AG09309 (cell line): ENCODE data around the gene CTTNBP2.

Source experiments
- DNase-seq: peaks from one replicate; pipeline ENCODE4 v3.0.0-alpha.2; 2010; ENCODE audit warnings: low read depth
- H3K4me3 ChIP-seq: 2 replicates; pipeline ENCODE4 v1.5.1; 2011; ENCODE audit warnings: mild to moderate bottlenecking, low read depth, low read length, moderate library complexity; ENCODE audit not compliant: control insufficient read depth
- TF ChIP-seq, protein P1 (sequence below): IDR thresholded peaks from 2 replicates; pipeline ENCODE4 v1.5.1; 2011; ENCODE audit warnings: mild to moderate bottlenecking, low read depth, low read length, inconsistent platforms; ENCODE audit not compliant: insufficient read depth, control insufficient read depth; ENCODE audit errors: missing control alignments

Gene CTTNBP2

DNA sequence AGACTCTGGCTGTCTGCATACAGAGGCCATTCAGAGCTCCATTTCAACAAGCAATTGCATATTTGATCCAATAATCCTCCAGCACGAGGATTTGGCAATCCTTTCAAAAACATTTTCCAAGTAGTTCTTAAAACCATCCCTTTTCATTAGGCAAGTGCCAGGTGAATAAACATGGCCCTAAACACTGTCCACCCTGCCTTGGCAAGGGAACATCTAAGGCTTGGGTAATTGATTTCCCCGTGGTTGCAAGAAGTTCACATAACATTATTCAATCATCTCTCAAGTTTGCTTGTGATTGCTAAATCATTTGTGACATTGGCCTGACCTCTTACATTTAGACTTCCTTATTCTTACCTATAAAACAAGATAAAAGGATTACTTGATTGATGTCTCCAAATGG, 175.2 kb downstream of the CTTNBP2 start:
- H3K4me3 ChIP-seq = no peak overlapping the region
- TF ChIP-seq, protein P1, sequence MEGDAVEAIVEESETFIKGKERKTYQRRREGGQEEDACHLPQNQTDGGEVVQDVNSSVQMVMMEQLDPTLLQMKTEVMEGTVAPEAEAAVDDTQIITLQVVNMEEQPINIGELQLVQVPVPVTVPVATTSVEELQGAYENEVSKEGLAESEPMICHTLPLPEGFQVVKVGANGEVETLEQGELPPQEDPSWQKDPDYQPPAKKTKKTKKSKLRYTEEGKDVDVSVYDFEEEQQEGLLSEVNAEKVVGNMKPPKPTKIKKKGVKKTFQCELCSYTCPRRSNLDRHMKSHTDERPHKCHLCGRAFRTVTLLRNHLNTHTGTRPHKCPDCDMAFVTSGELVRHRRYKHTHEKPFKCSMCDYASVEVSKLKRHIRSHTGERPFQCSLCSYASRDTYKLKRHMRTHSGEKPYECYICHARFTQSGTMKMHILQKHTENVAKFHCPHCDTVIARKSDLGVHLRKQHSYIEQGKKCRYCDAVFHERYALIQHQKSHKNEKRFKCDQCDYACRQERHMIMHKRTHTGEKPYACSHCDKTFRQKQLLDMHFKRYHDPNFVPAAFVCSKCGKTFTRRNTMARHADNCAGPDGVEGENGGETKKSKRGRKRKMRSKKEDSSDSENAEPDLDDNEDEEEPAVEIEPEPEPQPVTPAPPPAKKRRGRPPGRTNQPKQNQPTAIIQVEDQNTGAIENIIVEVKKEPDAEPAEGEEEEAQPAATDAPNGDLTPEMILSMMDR = no peak
- DNase-seq = no peak

DNA sequence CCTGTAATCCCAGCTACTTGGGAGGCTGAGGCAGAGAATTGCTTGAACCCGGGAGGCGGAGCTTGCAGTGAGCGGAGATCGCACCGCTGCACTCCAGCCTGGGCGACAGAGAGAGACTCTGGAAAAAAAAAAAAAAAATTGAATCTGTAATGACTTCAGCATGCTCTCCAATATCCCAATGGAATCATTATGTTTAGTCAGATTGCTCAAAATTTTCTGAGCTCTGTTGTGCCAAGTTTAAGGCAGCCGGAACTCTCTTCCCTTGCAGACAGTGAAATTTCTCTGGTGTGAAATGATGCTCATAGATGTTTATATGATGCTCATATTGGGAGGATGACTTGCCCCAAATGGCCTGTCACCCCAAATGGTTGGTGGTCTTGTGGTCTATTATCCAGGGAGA, 180.9 kb downstream of the CTTNBP2 start:
- no peak overlapping the region for H3K4me3 ChIP-seq
- DNase-seq = no peak
- TF ChIP-seq, protein P1 = no peak

DNA sequence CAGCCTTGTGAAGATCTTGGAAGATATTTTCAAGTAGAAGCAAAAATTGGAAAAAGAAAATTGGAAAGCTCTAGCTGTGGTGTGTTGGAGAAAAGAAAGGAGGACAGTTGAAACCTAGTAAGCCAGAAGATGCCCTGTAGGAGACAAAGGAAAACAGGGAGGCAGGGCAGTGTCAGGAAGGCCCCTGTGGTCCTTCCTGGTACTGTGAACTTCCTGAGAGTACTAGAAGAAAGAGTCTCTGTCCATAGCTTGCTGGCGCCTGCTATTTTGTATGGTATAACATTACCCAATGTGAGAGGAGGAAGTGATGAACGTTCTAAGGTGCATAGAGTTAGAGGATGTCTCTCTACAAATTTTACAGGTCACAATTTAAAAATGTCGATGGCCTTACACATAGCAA, 183.1 kb downstream of the CTTNBP2 start:
- TF ChIP-seq, protein P1 = no peak
- no peak overlapping the region for H3K4me3 ChIP-seq
- no peak for DNase-seq

DNA sequence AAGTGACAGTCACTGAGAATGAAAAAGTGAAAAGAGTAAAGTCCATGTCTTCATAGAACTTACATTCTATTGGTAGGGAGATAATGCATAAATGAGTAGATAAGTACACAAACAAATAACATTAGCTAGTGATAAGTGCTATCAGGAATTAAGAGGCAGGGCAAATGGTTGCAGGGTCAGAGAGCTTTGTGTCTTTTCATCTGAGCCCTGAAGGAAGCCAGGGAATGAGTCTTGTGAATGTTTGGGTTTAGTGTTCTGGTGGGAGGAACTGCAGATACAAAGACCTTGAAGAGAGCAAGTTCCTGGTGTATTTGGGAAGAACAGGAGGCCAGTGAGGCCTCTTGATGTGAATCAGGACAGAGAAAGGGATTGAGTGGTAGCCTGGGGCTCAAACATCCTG, 183.8 kb downstream of the CTTNBP2 start:
- TF ChIP-seq, protein P1 = no peak
- no peak overlapping the region for H3K4me3 ChIP-seq
- no peak for DNase-seq

DNA sequence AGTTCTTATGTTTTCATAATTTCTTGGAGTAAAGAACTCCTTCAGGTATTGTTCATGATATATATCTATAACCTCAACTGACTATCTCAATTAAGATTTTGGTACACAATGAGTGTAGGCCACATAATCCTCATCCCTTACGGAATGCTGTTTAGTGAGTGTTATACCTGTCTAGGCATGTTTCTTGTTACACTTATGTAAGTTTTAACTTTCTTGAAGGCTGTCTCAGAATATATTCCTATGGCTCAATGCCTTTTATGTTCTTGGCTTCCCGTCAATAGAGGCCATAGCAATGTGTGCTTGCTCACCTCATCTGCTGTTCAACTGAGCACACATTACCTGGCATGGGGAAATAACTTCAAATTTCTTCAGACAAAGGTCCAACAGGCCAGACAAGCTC, 185.1 kb downstream of the CTTNBP2 start:
- DNase-seq = no peak
- TF ChIP-seq, protein P1 = no peak
- no peak overlapping the region for H3K4me3 ChIP-seq

DNA sequence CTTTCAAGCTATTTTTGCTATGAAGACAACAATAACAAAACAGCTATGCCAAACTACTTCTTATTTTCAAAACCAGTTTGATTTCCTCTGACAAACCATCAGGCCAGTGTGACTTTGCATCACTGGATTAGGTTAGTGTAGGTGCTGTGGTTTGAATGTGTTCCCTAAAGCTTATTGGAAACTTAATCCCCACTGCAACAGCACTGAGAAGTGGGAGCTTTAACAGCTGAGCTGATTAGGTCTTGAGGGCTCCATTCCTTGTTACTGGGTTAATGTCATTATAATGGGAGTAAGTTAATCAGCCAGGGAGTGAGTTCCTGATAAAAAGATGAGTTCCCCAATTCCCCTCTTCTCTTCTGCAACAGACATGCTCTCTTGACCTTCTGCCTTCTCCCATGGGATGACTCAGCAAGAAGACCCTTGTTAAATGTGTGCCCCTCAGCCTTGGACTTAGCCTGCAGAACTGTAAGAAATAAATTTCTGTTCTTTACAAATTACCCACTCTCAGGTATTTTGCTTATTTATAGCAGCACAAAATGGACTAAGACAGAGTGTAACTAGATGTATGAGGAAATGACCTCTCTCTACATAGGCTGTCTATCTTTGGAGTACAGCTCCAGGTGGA, 186.8 kb downstream of the CTTNBP2 start:
- DNase-seq = no peak
- no peak overlapping the region for H3K4me3 ChIP-seq
- TF ChIP-seq, protein P1 = no peak

DNA sequence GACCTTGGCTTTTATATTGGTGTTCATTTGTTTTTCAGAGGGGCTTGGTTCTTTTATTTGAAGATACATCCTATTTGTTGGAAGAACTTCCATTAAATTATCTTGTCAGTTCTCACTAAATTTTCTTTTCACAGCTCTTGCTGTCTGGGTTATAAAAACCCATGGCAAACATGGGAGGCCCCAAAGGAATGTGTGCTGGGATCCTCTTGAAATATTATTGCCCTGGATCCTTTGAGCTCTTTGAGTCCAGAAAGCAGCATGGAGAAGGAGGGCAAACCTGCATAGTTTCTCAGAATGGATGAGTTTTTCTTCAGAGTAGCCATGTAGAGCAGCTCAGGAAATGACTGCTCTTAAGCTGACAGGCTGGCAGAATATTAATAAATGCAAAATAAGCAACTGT, 187.4 kb downstream of the CTTNBP2 start:
- H3K4me3 ChIP-seq = no peak overlapping the region
- no peak for DNase-seq
- TF ChIP-seq, protein P1 = no peak
